Stomach (tissue), 9 donors: ENCODE data around the gene DICER1. TPM values are rescaled to one million over a fixed set of nuclear protein-coding genes. Genes with fewer than 3 reads are reported as not detected.

Experiments
- DNase-seq, 2 donors: peaks; one replicate each; pipeline versions ENCODE4 v3.0.0 to v3.0.0-alpha.2; 2013 to 2019
- H3K27ac ChIP-seq, 5 donors: fragments of 200-600 bp in 4 of 5; sonication (generic) in 4 of 5; one replicate each; pipeline ENCODE4 v1.5.1; 2013 to 2019; ENCODE audit warnings: mild to moderate bottlenecking in 1 of 5, moderate library complexity in 1 of 5
- H3K27me3 ChIP-seq, 3 donors: fragments of 200-600 bp; sonication (generic); one replicate each; pipeline ENCODE4 v1.5.1; 2017 to 2019; ENCODE audit warnings: mixed run types in 1 of 3
- H3K36me3 ChIP-seq, 4 donors: fragments of 200-600 bp; sonication (generic); 1 replicate in 3 of 4; 2 replicates in 1 of 4; pipeline ENCODE4 v1.5.1; 2016 to 2019
- H3K4me1 ChIP-seq, 4 donors: fragments of 200-600 bp; sonication (generic); one replicate each; pipeline ENCODE4 v1.5.1; 2016 to 2019
- H3K4me3 ChIP-seq, 4 donors: fragments of 200-600 bp; sonication (generic) in 3 of 4; one replicate each; pipeline ENCODE4 v1.5.1; 2016 to 2019; ENCODE audit warnings: mild to moderate bottlenecking in 1 of 4
- H3K9me3 ChIP-seq, 4 donors: fragments of 200-600 bp; sonication (generic); one replicate each; pipeline ENCODE4 v1.5.1; 2016 to 2019
- EP300 ChIP-seq: sonication (generic); formaldehyde crosslinking; IDR thresholded peaks from one replicate; pipeline ENCODE4 v1.6.1; 2017; ENCODE audit warnings: antibody characterized with exemption
- POLR2A ChIP-seq, 4 donors: fragments of 450-650 bp; IDR thresholded peaks; one replicate each; pipeline ENCODE4 v1.6.1; 2016; ENCODE audit warnings: antibody characterized with exemption in 4 of 4, control low read depth in 2 of 4, mild to moderate bottlenecking in 1 of 4, moderate library complexity in 1 of 4
- POLR2AphosphoS5 ChIP-seq, 3 donors: sonication (generic); formaldehyde crosslinking; IDR thresholded peaks; one replicate each; pipeline ENCODE4 v1.6.1; 2016; ENCODE audit warnings: antibody characterized with exemption in 3 of 3
- WGBS, 5 donors: extraction: QIAGEN DNeasy Blood & Tissue Kit in 3 of 5; methylation state at CpG; one replicate each; pipeline versions ENCODE4 v1.1.5 to v1.1.7; 2013 to 2018; 5-methylcytosine and 5-hydroxymethylcytosine counted together
- intact Hi-C: fragments of 100-400 bp; cut with DNase I; formaldehyde crosslinking; loops from one replicate; pipeline ENCODE4 v1.15.1; 2023; ENCODE audit warnings: low total_unique reads
- polyA plus RNA-seq, 3 donors: library from polyadenylated mRNA; stranded (reverse); fragments of 200-250 nt; gene quantifications; one replicate each; pipeline ENCODE4 v1.2.3, GENCODE V29; 2013
- total RNA-seq, 5 donors: library from RNA; depleted of rRNA; stranded (reverse); fragments of >200 nt; gene quantifications; one replicate each; pipeline versions ENCODE4 v1.1.0 to v1.2.3, GENCODE V29; 2014 to 2016
- TF ChIP-seq, protein P1 (sequence below), 7 experiments: fragments of 450-650 bp in 4 of 7; fragments of 200-600 bp in 3 of 7; sonication (generic) in 3 of 7; IDR thresholded peaks; one replicate each; pipeline ENCODE4 v1.5.1; 2016 to 2019; ENCODE audit warnings: antibody characterized with exemption in 7 of 7, control low read depth in 2 of 7, mild to moderate bottlenecking in 1 of 7
- donor health status: healthy with polysubstance abuse.
- donor health status: Bipolar disorder and iron deficiency.
- donor health status: healthy.

The DICER1 gene
- total and polyA plus RNA-seq, 8 donors = 6.1 to 104 (median 53.4) TPM

DNA sequence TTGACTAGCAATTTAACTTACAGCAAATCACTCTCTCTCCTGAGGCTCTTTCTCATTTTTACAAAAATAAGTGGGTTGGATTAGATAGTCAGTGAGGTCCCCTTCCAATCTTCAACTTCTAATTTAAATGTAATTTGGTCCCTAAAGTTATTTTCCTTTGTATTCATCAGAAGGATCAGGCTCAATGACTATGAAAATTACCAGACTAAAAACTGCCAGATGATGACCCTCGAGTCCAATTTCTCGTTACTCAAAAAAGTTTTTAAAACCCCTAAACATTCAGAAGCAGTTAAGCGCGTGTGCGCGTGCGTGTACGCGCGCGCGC lies 34.7 kb downstream of the DICER1 start:
- WGBS, 5 donors = 95 to 98% (median 97%) methylated on average over 12 of the region's 12 CpGs
- Histone ChIP-seq H3K36me3 (peaks cover 4 to 66% (median 47%) of the 10 kb centered on the region in 4 donors), H3K4me3 (no peak overlapping the region), H3K27me3 (no peaks in the 10 kb centered on the region), H3K4me1 (peaks cover 0 to 7% (median 5%) of the 10 kb centered on the region in 4 donors), H3K9me3 (no peaks in the 10 kb centered on the region), H3K27ac (no peak overlapping the region)
- no peak for DNase-seq
- TF ChIP-seq EP300 (no peak), POLR2A (IDR thresholded peaks at IDR 0.05) (no peak), POLR2AphosphoS5 (IDR thresholded peaks at IDR 0.05) (no peak)
- TF ChIP-seq, protein P1, sequence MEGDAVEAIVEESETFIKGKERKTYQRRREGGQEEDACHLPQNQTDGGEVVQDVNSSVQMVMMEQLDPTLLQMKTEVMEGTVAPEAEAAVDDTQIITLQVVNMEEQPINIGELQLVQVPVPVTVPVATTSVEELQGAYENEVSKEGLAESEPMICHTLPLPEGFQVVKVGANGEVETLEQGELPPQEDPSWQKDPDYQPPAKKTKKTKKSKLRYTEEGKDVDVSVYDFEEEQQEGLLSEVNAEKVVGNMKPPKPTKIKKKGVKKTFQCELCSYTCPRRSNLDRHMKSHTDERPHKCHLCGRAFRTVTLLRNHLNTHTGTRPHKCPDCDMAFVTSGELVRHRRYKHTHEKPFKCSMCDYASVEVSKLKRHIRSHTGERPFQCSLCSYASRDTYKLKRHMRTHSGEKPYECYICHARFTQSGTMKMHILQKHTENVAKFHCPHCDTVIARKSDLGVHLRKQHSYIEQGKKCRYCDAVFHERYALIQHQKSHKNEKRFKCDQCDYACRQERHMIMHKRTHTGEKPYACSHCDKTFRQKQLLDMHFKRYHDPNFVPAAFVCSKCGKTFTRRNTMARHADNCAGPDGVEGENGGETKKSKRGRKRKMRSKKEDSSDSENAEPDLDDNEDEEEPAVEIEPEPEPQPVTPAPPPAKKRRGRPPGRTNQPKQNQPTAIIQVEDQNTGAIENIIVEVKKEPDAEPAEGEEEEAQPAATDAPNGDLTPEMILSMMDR (IDR thresholded peaks at IDR 0.05) = no peak
- intact Hi-C loops = no loop called here

DNA sequence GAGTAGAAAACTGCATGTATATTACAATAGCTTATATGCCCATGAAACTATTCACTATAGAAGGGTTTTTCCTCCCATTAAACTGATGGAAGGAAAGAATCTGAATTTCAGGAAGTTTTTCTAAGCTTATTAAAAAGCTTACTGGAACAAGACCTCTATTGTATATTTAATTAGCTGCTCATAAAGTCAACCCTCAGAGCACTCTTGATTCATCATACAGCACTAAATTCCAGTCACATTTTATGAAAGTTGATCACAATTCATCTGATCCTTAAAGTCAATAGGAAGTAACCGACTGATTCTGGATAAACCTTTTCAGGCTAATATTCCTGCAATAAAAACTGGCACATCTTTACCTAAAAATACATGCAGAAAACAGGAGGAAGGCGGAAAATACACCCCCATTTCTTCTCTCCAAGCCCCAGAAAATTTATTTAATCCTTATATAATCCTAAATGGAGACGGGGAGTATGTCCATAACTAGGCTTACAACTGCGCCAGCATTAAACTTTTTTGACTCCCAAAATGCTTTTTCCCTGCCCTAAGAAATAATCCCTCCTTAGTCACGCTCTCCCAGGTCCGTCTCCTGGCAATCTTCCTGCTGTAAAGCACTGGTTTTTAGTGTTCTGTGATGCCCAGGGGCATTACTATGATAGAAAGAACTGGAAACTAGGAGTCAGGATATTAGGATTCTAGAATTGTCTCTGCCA lies 35.3 kb downstream of the DICER1 start:
- intact Hi-C loops = no loop called here
- H3K27me3 ChIP-seq = no peaks in the 10 kb centered on the region
- 90 to 94% (median 92%) methylated on average over 6 of the region's 6 CpGs for WGBS, 5 donors
- no peak overlapping the region for H3K4me3 ChIP-seq
- DNase-seq = no peak
- H3K9me3 ChIP-seq = no peaks in the 10 kb centered on the region
- peaks cover 4 to 71% (median 52%) of the 10 kb centered on the region in 4 donors for H3K36me3 ChIP-seq
- peaks cover 0 to 3% (median 2%) of the 10 kb centered on the region in 4 donors for H3K4me1 ChIP-seq
- H3K27ac ChIP-seq = no peak overlapping the region
- no peak for TF ChIP-seq EP300
- no peak for TF ChIP-seq POLR2A (IDR thresholded peaks at IDR 0.05)
- TF ChIP-seq, protein P1 (IDR thresholded peaks at IDR 0.05) = no peak
- TF ChIP-seq POLR2AphosphoS5 (IDR thresholded peaks at IDR 0.05) = no peak

DNA sequence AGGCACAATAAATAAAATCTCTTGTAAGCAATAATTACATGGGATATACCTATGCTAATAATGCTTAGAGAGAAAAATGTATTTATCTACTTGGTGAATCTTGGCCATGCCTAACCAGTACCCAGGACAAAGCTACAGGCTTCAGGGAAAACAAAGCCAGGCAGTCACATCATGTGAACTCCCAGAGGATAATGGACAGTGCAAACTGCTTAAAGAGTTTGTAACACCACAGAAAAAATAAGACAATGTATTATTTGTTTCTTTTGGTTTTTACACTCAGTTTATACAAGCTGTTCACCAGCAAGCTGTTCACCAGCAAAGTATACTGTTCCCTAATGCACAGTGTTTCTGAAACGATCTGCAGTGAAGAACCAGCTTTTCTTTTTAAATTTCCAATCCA lies 38.0 kb downstream of the DICER1 start:
- Histone ChIP-seq H3K27me3 (no peaks in the 10 kb centered on the region), H3K4me3 (no peak overlapping the region), H3K4me1 (no peaks in the 10 kb centered on the region), H3K36me3 (peaks cover 7 to 79% (median 65%) of the 10 kb centered on the region in 4 donors), H3K27ac (no peak overlapping the region), H3K9me3 (no peaks in the 10 kb centered on the region)
- intact Hi-C loops = no loop called here
- WGBS, 5 donors = 52 to 74% (median 67%) methylated on average over 1 of the region's 1 CpG
- no peak for DNase-seq
- TF ChIP-seq EP300 = no peak
- TF ChIP-seq, protein P1 (IDR thresholded peaks at IDR 0.05) = no peak
- TF ChIP-seq POLR2AphosphoS5 (IDR thresholded peaks at IDR 0.05) = no peak
- no peak for TF ChIP-seq POLR2A (IDR thresholded peaks at IDR 0.05)

DNA sequence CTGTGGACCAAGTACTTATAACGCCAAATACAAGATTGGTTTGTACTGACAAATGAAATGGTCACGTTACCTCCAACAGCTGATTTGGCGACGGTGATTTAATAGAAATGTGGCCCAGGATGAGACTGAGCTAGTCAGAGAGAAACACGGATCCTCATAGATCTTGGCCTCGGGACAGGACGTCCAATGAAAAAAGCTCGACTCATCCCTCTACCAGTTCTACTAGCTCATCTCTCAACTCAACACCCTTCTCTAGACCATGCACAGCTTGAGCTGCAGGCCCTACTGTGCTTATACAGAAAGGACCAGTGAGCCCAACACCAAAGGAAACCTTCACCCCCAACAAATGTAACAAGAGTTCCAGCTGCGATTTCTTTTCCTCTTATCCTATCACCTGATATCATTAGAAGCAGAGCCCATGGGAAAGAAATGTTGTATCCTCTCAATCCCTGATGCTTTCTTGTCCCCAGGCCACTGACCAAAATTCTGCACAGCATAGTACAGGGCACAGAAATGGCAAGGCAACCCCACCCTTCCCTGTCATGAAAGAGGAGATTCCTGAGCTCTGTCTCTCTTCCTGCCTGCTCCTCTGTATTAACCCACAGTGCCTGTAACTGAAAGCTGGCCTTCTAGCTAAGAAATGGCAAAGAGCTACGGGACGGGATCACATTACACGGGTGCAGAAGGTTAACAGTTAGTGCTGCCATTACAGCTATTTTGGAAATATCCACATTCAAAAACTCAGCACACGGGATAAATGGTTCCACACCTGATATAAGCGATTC lies 39.2 kb downstream of the DICER1 start:
- H3K9me3 ChIP-seq = no peaks in the 10 kb centered on the region
- no peak overlapping the region for H3K27ac ChIP-seq
- WGBS, 5 donors = 93 to 95% (median 95%) methylated on average over 14 of the region's 14 CpGs
- DNase-seq = no peak
- no peak overlapping the region for H3K4me3 ChIP-seq
- H3K27me3 ChIP-seq = no peaks in the 10 kb centered on the region
- H3K36me3 ChIP-seq = peaks cover 7 to 79% (median 61%) of the 10 kb centered on the region in 4 donors
- TF ChIP-seq POLR2A (IDR thresholded peaks at IDR 0.05) (no peak), POLR2AphosphoS5 (IDR thresholded peaks at IDR 0.05) (no peak), EP300 (no peak)
- TF ChIP-seq, protein P1 (IDR thresholded peaks at IDR 0.05) = no peak
- intact Hi-C loops = no loop called here
- no peaks in the 10 kb centered on the region for H3K4me1 ChIP-seq
